Stimulated activated CD8-positive, alpha-beta memory T cell treated with anti-CD3 and anti-CD28 coated beads, Interleukin-4, amount 100 ng/mL, for 48 hours (primary cell): ENCODE data around the gene CDK9.

Experiments used
- DNase-seq: peaks from one replicate; pipeline ENCODE4 v3.0.0-alpha.2; 2020

Gene CDK9

DNA sequence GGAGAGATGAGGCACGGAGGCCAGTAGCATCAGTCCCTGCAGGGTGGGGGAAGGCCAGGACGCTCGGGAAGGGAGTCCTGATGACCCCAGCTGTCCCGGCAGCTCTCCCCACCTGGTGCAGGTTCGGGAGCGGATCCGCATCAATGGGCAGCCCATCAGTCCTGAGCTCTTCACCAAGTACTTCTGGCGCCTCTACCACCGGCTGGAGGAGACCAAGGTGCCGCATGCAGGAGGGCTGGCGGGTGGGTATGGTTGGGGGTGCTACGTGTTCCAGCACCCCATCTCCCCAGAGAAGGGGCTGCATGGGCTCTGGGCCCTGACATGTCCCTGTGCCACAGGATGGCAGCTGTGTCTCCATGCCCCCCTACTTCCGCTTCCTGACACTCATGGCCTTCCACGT lies 21.0 kb downstream of the CDK9 start:
- no peak for DNase-seq

DNA sequence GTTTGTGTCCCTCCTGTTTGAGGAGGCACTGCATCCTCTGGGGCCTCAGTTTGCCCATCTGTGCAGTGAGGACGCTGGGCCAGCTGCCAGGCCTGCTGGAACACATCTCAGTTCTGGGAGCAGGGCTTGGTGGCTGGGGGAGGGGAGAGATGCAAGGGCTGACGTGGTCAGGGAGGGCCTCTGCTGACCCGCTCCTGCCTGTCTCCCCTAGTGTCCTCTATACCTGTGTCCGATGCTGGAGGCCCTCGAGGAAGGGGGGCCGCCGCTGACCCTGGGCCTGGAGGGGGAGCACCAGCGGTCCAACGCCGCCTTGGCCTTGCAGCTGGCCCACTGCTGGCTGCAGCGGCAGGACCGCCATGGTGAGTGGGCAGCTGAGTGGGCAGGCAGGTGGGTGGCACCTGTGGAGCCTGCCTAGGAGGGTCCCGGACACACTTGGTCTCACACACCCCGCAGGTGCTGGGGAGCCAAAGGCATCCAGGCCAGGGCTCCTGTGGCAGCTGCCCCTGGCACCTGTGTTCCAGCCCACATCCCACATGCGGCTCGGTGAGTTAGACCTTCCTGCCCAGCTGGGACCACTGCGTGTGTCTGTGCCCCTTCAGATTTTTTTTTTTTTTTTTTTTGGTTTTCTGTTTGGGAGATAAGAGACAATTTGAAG lies 22.6 kb downstream of the CDK9 start:
- no peak for DNase-seq

DNA sequence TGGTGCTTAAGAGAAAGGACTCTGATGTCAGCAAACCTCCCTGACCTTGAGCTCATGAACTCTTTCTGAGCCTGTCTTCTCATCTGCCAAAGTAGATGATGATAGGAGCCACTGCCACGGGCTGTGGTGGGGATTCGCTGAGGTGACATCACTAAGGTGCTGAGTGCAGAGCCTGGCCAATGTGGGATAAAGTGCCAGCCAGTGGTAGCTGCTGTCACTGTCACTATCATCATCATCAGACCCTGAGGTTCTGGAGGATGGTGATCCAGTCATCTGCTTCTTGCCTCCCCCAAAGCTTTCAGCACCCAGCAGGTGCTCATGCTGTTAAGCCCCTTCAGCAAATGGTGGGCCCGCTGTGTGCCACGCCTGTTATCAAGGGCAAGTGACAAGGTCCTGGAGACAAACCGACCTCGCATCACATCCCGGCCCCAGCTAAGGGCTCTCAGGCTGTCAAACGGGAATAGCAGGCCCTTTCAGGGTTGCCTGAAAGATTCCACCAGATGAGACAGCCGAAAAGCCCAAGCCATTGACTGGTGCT lies 23.2 kb downstream of the CDK9 start:
- DNase-seq = no peak

DNA sequence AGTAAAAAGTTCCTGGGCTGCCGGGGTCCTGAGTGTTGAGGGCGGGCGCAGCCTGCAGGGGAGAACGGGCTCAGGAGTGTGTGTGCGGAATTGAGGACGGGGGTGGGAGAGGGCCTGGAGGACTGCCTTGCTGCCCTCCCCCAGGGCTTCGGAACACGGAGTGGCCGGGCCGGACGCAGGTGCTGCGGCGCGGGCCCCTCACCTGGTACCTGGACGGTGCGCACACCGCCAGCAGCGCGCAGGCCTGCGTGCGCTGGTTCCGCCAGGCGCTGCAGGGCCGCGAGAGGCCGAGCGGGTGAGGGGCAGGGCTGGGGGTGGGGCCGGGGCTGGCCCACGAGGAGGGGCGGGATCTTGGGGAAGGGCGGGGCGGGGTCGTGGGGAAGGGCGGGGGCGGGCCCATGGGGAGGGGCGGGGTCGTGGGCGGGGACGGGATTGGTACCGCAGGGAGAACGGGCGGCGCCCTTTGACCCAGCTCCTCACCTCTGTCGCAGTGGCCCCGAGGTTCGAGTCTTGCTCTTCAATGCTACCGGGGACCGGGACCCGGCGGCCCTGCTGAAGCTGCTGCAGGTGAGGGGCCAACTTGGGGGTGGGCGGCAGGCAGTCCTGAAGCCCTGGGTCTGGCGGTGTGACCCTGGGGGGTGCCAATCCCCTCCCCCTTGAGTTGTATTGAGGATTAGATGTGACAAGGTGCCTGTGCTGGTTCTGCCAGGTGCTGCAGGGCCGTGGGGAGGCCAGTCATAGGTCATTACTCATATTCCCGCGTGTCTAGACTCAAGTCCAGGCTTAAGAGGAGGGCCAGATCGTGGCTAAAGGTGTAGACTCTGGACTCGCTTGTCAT lies 23.9 kb downstream of the CDK9 start:
- DNase-seq = no peak

DNA sequence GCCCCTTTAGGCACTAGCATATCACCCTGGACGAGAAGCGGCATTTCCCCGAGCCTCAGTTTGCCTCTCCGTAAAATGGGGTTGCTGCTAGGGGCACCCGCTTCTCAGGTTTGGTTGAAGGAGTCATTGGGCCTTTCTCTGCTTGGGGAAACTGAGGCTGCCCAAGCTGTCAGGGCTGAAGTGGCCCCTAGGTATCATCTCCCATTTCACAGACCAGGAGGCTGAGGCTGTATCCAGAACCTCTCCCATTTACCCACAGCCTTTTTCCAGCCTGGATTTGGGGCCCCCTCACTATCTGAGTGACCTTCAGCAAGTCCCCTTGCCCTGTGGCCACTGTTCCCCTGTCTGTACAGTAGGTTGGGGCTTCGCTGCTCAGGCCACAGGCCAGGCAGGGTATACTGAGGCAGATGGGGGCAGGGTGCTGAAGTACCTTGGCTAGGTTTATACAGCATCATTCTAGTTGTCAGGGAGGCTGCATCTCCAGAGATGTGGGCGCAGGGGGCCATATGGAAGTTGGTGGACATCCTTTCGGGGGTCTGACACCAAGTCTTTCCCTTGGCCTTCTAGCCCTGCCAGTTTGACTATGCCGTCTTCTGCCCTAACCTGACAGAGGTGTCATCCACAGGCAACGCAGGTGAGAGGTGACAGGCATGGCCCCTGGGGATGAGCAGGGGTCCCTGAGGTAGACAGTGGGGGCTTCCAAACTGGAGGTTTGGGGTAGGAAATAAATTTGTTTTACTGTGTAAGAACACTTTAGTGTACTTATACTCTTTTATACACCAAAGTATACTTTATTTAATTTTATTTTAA lies 24.7 kb downstream of the CDK9 start:
- DNase-seq = no peak

DNA sequence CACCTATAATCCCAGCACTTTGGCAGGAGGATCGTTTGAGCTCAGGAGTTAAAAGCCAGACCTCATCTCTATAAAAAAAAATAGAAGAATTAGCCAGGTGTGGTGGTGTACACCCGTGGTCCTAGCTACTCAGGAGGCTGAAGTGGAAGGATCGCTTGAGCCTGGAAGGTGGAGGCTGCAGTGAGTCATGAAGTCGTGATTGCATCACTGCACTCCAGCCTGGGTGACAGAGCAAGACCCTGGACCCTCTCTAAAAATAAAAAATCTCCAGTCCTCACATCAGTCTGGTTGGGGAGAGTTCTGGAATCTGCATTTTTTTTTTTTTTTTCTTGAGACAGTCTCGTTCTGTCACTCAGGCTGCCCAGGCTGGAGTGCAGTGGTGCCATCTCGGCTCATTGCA lies 26.2 kb downstream of the CDK9 start:
- DNase-seq = no peak

DNA sequence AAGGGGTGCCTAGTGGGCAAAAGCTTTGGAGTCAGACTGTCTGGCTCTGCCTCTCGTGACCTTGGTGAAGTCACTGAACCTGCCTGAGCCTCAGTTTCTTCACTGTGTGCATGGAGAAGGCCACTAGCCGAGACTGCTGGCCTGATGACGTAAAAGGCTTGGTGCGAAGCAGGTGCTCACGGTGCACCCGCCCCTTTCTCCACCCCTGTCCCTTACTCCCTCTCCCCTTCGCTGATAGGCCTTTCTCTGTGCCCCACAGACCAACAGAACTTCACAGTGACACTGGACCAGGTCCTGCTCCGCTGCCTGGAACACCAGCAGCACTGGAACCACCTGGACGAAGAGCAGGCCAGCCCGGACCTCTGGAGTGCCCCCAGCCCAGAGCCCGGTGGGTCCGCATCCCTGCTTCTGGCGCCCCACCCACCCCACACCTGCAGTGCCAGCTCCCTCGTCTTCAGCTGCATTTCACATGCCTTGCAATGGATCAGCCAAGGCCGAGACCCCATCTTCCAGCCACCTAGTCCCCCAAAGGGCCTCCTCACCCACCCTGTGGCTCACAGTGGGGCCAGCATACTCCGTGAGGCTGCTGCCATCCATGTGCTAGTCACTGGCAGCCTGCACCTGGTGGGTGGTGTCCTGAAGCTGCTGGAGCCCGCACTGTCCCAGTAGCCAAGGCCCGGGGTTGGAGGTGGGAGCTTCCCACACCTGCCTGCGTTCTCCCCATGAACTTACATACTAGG lies 27.3 kb downstream of the CDK9 start:
- DNase-seq = no peak

DNA sequence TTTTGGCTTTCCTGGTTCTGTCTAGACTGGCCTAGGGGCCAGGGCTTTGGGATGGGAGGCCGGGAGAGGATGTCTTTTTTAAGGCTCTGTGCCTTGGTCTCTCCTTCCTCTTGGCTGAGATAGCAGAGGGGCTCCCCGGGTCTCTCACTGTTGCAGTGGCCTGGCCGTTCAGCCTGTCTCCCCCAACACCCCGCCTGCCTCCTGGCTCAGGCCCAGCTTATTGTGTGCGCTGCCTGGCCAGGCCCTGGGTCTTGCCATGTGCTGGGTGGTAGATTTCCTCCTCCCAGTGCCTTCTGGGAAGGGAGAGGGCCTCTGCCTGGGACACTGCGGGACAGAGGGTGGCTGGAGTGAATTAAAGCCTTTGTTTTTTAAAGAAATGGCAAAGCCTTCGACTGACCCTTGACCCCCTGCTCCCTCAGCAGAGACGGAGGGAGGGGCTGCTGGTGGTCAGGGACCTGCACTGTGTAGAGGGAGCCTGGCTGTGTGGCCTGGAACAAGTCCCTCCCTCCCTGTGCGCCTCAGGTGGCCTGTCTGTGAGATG lies 27.9 kb downstream of the CDK9 start:
- no peak for DNase-seq

DNA sequence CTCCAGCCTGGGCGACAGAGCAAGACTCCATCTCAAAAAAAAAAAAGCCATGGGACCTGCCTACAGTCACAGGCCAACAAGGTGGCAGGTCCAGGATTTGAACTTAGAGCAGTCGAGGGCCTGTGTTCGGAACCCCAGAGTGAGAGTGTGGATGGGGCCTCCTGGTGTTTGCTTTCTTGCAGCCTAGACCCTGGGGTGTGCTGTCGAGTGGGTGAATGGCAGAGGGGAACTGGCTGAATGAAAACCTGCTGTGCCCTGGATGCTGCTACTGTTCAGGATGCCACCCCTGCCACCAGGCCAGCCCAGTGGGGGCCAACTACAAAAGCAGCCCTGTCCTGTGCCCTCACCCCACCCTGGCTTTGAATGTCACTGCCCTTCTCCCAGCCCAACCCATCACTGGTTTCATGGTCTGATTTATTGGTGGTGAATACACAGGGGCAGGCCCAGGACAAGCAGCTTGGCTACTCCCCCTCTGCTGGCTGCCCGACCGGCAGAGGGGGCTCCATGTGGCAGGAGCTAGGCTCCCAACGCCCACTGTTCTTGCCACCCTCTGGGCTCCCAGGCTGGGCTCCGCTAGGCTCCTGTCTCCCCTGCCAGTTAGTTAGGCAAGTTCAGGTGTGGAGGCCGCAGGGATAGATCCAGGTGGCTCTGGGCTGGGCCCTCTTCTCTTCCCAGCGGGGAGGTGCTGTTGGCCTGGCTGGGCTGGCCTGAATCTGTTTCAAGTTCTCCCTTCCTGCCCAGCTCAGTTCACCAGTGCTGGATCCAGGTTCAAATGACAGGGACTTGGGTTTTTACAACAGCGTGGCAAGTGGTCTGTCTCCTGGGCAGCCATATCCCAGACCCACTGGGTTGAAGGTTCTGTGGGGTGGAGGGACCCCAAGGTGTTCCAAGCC lies 29.0 kb downstream of the CDK9 start:
- DNase-seq = no peak

DNA sequence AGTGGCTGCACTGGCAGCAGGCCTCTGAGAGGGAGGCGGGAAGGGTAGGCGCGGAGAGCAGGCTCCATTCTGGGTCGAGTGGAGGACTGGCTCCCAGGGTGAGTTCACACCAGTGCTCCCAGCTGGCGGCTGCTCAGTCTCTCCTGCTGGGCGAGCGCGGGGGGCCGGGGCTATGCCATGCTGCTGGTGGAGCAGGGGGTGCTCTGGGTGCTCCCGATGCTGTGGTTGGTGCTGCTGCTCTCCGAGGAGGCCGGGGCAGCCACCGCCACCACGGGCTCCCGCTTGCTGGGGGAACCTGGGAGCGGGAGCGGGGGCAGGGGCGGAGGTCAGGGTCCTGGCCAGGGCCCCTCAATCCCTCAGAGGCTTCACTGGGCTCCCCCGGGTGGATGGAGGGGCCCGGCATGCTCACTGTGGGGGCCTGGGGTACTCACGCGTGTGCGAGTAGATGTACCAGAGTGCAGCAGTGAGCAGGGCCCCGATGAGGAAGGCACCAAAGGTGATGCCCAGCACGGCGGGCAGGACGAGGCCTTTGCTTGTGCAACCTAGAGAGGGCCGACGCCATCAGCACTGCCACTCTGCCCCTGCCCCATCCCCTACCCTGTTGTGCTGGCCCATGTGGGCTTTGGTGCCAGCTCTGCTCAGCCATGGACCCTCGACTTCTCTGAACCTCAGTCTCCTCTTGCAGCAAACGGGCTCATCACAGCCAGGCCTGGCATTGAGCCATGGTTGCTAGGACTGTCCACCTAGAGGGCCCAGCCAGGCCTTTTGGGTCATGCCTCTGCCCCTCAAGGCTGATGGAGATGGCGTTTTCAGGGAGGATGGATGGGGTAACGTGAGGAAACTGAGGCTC lies 29.9 kb downstream of the CDK9 start:
- no peak for DNase-seq

DNA sequence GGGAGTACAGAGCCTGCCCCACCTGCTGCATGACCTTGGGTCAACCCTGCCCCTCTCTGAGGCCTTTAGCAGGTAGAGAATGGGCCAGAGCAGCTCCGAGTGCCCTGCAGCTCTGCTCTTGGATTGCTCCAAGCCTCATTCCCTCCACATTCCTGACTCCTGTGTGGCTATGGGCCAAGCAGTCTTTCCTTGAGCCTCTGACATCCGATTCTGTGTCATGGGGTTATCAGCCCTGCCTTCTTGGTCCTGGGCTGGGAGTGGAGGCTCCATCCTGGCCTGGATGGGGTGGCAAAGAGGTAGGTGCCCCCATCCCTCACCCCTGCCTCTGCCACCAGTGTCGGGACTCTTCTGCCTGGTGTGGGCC lies 30.5 kb downstream of the CDK9 start:
- DNase-seq = no peak

DNA sequence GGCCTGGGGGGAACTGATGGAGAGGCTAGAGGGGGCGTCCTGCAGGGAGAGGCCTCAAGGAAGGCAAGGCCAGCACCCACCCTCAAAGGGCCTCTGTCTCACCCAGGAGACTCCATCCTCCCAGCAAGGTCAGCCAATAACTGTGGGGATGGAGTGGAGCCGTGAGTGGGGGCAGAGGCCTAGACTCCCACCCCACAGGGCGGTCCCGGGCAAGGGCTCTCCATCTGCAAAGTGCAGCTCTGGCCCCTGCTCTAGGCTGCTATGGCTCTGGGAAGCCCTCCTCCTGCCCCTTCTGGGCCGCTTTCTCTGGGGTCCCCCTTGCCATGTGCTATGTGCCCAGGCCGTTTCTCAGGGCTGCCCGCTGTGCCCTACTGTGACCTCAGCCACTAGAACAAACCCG lies 30.9 kb downstream of the CDK9 start:
- no peak for DNase-seq

DNA sequence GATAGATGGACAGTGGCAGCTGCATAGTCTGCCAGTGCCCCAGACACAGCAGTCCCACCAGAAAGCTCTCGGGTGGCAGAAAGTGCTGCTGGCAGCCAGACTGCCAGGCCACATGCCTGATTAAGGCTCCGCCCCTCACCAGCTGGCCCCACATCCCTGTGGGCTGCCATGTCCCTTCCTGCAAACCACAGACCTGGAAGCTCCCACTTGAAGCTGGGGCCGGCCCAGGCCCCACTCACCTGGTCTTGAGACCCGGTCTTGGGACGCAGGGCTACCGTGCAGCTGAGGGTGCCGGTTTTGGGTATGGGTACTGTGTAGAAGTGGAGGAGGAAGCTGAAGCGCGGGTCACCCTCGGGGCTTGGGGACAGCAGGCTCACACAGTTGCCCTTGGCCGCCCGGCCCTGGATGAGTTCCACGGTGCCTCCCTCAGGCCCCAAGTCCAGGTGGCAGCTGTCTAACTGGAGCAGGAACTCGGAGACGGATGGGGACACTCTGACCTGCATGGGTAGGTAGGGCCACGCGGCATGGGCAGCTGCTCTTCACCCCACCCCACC lies 32.1 kb downstream of the CDK9 start:
- DNase-seq = no peak

DNA sequence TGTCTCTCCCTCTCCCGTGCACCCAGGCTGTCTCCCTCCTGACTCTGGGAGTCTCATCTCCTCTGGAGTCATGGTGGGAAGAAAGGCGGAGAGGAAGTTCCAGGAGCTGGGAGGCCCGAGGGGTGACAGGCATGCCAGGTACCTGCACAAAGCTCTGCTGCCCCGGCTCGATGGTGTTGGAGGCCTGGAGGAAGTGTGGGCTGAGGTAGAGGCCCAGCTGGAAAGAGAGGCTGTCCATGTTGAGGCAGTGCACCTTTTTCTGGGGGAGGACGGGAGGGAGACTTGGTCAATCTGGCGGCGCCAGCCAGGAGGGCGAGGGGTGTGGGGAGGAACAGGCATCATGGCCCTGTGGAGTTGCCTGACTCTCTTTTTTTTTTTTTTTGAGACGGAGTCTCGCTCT lies 32.7 kb downstream of the CDK9 start:
- DNase-seq = no peak

DNA sequence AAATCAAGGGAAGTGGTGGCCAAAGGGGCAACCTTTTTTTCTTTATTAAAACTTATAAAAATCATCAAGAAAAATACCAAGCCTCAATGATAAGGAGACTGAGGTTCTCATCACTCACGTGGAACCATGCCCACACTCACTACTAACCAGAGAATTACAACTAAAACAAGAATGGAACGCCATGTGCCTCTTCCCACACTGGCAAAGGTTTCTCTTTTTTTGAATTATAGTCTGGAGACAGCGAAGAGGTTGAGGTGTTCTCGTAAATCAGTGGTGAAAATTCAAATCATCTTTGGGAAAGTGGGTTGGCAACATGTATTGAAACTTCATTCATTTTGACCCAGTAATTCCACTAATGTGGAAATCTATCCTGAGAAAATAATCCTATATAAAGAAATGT lies 36.3 kb downstream of the CDK9 start:
- DNase-seq = no peak

DNA sequence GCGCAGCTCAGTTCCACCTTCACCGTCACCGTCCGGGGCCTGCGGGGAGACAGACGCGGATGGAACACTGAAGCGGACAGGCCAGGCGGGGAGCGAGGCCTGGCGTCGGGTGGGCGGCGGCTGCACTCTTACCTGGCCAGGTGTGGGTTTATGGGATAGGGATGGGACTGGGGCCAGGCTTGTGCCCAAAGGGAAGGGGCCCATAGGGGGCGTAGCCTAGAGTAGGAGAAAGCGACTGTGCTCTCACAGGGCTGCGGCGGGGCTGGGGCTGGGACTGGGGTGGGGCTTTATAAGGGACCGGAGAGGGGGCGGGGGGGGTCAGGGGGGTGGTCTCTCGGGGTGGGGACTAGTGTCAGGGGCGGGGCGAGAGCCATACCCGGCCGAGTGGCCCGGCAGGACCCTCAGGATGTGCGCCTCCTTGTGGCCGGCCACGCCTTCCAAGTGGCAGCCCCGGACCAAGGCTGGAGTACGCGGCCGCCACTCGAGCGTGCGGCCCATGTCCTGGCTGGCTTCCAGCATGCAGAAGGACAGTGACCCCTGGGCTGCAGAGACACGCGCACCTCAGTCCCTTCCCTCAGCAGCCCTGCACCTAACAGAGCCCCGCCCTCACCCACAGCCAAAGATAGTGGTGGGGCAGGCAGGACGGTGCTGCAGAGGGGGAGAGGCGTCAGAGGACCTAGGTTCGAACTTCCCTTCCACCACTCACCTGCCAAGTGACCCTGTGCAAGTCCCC lies 39.7 kb downstream of the CDK9 start:
- peak; percentile 44 for DNase-seq

DNA sequence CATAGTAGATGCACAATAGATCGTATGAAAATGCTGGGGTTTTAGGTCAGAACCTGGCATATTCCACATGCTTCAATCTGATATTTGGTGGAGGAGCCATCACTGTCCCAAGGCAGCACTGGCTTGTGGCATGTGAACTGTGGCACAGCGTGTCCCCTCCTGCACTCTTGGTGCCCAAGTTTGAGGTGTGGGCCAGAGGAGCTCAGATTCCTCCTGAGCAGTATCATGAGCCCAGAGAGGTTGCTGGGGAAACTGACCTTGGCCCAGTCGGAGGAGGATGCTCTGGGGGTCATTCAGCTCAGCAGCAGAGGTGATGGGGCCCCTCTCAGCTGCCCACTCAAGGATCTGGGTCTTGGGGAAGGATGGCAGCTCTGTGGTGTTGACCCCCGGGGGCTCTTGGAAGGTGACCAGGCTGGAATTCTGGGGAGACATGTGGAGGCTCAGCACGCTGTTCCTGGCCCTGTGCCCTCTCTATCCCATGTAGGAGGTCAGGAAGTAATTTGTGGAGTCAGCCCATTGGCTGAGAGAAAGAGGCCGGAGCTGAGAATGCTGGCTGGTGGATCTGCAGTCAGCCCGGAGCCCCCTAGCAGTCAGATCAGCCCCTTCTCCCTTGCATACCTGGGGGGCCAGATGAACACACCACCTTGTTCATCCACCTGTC lies 40.5 kb downstream of the CDK9 start:
- no peak for DNase-seq

DNA sequence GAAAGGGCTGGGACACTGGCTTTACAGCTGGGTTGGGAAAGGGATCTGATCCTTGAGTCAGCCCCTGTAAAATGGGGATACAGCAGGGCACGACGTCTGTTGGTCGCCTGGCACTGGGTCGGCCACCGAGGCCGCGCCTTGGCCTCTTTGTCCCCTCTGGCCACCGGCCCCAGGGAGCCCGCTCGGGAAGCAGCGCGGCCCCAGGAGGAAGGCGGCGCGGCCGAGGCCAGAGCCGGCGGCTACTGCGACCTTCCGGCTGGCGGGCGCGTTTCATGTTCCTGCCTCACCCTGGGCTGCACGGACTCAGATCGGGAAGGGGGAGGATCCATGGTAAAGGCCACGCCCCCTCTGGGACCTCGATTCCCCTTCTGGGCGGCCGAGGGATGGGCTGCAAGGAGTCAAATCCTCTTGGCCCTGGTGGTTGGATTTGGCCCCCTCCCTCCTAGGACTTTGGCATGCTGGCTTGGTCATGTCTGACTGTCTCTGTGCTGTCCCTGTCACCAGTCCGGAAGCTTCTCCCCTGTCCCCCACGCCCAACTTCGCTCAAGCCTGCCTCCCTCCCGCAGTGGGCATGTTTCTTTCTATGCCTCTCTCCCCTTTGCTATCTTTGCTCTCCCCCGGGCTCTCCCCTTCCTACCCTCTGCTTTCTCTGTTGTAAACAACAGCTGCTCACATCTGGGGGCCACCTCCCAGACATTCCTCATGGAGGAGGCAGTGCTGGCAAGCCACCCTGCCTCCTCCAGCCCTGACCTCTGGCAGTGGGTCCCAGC lies 42.6 kb downstream of the CDK9 start:
- DNase-seq = no peak
